Suppressor macrophage treated with lipopolysaccharide for 1 hour (primary cell): Measurements from ENCODE around the gene PPP1R15A.
"Not testable (repeated sequence)": the region's sequence is repeated elsewhere in the genome, so short reads cannot be mapped to it uniquely, and the experiment has no call there.

Experiments
- DNase-seq, 3 donors: peaks; one replicate each; pipeline ENCODE4 v3.0.0-alpha.2; 2020 to 2022

The PPP1R15A gene

GRCh38 chr19:48872182-48872883, at the start of gene PPP1R15A:
Gene PPP1R15A, plus strand, starts transcription at chr19:48872421. Its CDS starts 813 bp downstream, at chr19:48873234.
- DNase-seq: peak; percentile 97 to 99 (median 99)

GRCh38 chr19:48822514-48822913, 49.7 kb upstream of the PPP1R15A start:
- DNase-seq: no peak

- peak in 1 of 3 donors; percentile 17 for DNase-seq
Observed at GRCh38 chr19:48826606-48827020, 45.6 kb upstream of the PPP1R15A start.

- DNase-seq: no peak
Observed at GRCh38 chr19:48830088-48830487, 42.1 kb upstream of the PPP1R15A start.

- no peak for DNase-seq
Observed at GRCh38 chr19:48830965-48831364, 41.3 kb upstream of the PPP1R15A start.

GRCh38 chr19:48833049-48833448, 39.2 kb upstream of the PPP1R15A start:
- no peak for DNase-seq

GRCh38 chr19:48833977-48834376, 38.2 kb upstream of the PPP1R15A start:
- peak; percentile 30 to 38 (median 34) for DNase-seq

- peak; percentile 90 to 96 (median 93) for DNase-seq
Observed at GRCh38 chr19:48835734-48836088, 36.5 kb upstream of the PPP1R15A start.

GRCh38 chr19:48836089-48837017, 35.9 kb upstream of the PPP1R15A start, which contains the start of gene HSD17B14:
Gene HSD17B14, minus strand, starts transcription at chr19:48836491. Its CDS starts 80 bp downstream, at chr19:48836411.
- peak in 1 of 3 donors; percentile 17 for DNase-seq

- peak; percentile 76 to 89 (median 84) for DNase-seq
Observed at GRCh38 chr19:48837051-48837524, 35.1 kb upstream of the PPP1R15A start.

GRCh38 chr19:48837687-48838086, 34.5 kb upstream of the PPP1R15A start:
- DNase-seq: no peak

GRCh38 chr19:48841047-48841446, 31.2 kb upstream of the PPP1R15A start:
- DNase-seq: no peak

- DNase-seq: no peak
Observed at GRCh38 chr19:48841571-48841970, 30.6 kb upstream of the PPP1R15A start.

GRCh38 chr19:48842789-48843162, 29.4 kb upstream of the PPP1R15A start:
- DNase-seq: peak; percentile 69 to 76 (median 74)

GRCh38 chr19:48844472-48844871, 27.7 kb upstream of the PPP1R15A start:
- peak; percentile 16 to 40 (median 31) for DNase-seq

- DNase-seq: no peak
Observed at GRCh38 chr19:48845384-48845783, 26.8 kb upstream of the PPP1R15A start.

GRCh38 chr19:48846659-48847058, 25.6 kb upstream of the PPP1R15A start:
- not testable (repeated sequence) for DNase-seq

GRCh38 chr19:48852292-48852691, 19.9 kb upstream of the PPP1R15A start:
- no peak for DNase-seq

- DNase-seq: no peak
Observed at GRCh38 chr19:48853483-48853882, 18.7 kb upstream of the PPP1R15A start.

- no peak for DNase-seq
Observed at GRCh38 chr19:48854103-48854502, 18.1 kb upstream of the PPP1R15A start.

GRCh38 chr19:48856921-48857320, 15.3 kb upstream of the PPP1R15A start:
- no peak for DNase-seq

GRCh38 chr19:48858984-48859710, 13.1 kb upstream of the PPP1R15A start:
- peak; percentile 59 to 75 (median 61) for DNase-seq
